ENCODE results near the gene FGFR1OP2. TPM values are rescaled to one million over a fixed set of nuclear protein-coding genes. Genes with fewer than 3 reads are reported as not detected.

The FGFR1OP2 gene
- total RNA-seq, 2 donors from 2014 or later, result 24.6 to 31.5 TPM

DNA sequence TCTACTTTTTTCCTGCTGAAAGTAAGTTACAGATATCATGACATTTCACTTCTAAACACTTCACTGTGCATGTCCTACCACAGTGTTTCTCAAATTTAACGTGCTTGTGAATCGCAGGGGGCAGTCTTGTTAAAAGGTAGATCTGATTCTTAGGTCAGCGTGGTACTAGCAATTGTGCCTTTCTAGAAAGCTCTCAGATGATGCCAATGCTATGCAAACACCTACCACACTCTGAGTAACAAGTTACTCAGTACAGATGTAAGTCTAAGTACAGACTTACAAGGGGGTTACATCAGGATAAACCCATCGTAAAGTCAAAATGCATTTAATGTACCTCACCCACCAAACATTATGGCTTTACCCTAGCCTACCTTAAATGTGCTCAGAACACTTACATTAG, 53.6 kb downstream of the FGFR1OP2 start:
- intact Hi-C loops (cut with DNase I, micrococcal nuclease), result no loop called here
- ATAC-seq (no peak), DNase-seq (no peak)

DNA sequence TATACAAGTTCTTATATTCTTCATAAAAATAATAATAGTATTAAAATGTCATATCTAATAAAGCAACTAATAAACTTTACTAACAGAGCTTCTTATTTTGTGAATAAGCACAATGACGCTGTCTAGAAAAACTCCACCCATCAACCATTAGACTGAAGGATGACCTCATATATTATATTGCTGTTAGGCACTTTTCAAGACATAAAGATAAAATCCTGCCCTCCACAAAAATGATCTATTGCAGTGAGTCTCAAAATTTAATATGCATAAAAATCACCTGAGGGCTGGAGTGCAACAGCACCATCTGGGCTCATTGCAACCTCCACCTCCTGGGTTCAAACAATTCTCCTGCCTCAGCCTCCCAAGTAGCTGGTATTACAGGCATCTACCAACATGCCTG, 55.8 kb downstream of the FGFR1OP2 start:
- no peak for DNase-seq
- ATAC-seq, result no peak
- intact Hi-C loops (cut with DNase I, micrococcal nuclease), result no loop called here

DNA sequence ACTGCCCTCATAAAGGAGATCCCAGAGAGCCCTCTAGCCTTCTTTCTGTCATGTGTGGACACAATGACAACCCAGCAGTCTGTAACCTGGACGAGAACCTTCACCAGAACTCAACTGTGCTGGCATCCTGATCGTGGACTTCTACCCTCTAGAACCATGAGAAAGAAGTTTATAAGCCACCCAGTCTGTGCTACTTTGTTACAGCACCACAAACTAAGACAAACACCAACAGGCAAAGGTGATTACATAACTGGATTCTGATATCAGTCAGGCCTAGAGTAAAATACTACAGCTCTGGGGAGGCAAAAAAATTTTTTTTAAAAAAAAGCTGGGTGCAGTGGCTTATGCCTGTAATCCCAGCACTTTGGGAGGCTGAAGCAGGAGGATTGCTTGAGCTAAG, 57.4 kb downstream of the FGFR1OP2 start:
- ATAC-seq, result no peak

DNA sequence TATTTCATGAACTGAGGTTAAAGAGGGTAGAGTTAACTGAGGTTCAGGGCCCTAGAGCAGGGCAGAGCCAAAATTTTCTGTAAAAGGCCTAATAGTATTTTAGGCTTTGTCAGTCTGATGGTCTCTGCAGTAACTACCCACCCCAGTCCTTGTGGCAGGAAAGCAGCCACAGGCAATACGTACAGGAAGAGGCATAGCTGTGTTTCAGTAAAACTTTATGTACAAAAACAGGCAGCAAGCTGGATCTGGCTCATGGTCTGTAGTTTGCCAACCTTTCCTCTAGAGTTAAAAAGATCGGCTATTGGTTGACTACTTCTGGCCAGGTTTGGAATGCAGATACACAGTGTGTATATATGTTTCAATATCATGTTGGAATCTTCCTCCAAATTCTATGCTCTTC, 58.7 kb downstream of the FGFR1OP2 start:
- DNase-seq (no peak), ATAC-seq (no peak)
- intact Hi-C loops (cut with DNase I, micrococcal nuclease), result no loop called here

More for the DNA sequence above, 57.4 kb downstream of the FGFR1OP2 start:
- no peak for DNase-seq
- intact Hi-C loops (cut with DNase I, micrococcal nuclease), result no loop called here

DNA sequence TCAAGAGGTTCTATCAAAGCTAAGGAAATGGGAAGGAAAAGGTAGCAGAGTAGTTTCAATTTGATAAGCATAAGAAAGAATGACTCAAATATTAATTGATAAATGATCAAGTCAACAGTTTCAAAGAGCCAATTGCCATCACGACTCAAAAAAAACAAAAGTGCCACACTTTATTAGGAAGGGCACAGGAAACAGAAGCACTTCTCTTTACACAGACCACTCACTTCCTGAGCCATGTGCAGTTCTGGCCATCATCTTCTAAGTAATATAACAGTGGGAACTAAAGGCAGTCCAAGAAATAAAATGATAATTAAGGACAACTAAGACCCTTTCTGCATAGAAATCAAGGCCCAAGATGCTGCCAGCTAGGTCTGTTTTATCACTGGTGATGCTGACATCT, 62.7 kb downstream of the FGFR1OP2 start:
- no peak for ATAC-seq
- DNase-seq, result no peak
- intact Hi-C loops (cut with DNase I, micrococcal nuclease), result no loop called here

DNA sequence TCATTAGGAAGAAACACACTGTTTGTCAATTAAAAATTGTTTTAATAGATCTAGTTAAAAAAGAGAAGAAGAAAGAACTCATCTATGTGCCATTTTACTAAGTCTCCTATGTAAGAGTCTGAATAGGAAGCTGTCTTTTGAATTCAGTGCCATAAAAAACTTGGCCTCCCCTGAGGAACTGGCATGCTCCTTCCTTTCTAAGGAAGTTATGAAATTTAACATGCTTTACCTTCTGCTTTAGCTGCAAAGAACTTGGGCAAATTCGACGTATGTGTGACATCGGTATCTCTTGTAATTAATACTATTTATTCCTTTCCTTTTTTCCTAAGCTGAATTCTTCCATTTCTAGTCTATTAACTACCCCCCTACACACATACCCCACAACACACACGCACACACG, 63.4 kb downstream of the FGFR1OP2 start:
- ATAC-seq (no peak), DNase-seq (no peak)
- intact Hi-C loops (cut with DNase I, micrococcal nuclease), result no loop called here

DNA sequence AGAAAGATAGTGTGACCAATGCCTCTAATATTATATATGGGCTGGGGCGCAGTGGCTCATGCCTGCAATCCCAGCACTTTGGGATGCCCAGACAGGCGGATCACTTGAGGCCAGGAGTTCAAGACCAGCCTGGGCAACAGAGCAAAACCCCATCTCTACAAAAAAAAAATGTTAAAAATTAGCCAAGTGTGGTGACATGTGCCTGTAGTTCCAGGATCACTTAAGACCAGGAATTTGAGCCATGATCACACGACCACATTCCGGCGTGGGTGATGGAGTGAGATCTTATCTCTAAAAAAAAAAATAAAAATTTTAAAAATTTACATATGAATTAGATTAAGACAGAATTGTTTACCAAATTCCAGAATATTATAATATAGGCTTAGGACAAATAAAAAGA, 63.9 kb downstream of the FGFR1OP2 start:
- intact Hi-C loops (cut with DNase I, micrococcal nuclease), result no loop called here
- ATAC-seq (no peak), DNase-seq (no peak)

DNA sequence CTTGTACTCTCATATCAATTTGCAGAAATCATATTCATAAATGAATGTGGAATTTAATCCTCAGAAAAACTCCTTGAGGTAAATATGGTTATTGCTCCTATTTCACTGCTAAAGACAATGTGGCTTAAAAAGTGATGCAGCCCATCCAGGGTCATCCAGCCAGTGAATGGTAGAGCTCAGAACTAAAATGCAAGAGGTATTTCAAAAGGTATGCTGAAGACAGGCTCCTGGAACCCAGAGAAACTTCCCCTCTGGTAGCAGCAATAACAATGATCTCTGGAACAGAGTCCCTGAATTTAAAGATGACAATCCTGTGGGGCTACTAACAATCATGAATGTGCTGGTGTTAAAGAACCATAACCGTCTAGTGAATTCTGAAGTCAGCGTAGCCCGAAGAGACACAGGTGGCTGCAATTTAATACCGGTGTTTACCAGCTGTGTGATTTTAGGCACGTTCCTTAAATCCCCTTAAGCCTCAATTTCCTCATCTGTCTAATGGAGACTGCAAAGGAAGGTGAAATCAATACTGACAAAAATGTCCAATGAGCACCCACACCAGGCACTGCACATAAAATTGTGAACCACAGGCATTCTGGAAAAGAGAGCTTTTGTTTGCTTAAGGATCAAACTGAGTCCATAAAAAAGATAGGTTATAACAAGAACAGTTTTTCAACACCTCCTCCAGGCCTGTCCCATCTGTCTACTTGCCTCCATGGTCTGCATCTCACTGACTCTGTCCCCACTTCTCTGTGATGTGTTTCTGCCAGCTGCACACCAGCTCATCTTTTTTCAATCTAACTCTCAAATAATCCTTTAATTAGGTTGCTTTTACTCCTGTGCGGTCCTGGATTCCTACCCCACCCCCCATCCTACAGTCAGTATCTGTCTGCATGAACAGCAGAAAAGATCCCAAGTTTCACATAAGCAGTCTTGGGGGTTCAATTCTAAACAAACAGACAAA, 65.4 kb downstream of the FGFR1OP2 start:
- ATAC-seq (no peak), DNase-seq (no peak)
- intact Hi-C loops (cut with DNase I, micrococcal nuclease), result no loop called here

DNA sequence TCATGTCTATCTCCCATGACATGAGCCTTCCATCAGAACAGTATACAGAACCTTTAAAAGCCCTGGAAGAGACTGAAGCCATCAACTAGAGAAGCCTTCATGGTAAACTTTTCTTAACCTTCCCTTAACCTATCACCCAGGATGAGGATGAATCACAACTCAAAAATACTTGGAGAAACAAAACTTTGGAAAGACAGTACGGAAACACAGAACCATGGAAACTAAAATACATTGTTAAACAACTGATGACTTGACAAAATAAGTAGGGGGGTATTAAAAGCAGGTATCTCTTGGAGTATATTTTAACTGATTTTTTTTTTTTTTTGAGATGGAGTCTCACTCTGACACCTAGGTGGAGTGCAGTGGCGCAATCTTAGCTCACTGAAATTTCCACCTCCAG, 67.2 kb downstream of the FGFR1OP2 start:
- DNase-seq, result no peak
- ATAC-seq, result no peak
- intact Hi-C loops (cut with DNase I, micrococcal nuclease), result no loop called here

DNA sequence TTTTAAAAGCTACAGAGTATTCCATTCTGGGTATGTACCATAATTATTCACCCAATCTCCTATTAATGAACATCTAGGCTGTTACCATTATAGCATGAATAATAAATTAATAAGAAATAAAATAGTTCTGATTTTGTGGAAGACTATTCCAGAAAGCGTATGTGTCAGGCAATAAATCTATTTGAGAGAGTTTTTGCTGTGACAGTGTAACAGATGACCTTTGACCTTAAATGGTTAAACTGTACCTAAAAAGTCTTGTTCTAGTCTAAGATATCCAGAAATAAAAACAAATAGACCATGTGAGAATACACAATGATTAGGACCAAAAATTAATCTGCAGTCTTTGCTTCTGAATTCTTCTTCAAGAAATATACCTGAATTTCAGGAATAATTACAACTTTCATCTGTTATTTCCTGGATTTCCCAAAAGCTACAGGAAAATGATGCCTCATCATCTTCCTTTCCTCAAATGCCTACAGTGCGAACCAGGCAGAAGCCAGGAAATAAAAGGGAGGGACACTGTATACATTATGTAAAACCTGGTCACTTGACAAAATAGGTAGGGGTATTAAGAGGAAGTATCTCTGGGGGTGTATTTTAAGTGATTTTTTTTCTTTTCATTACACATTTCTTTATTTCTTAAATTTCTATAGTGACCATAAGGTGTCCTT, 68.7 kb downstream of the FGFR1OP2 start:
- ATAC-seq (peak; percentile 42), DNase-seq (no peak)
- intact Hi-C loops (cut with DNase I, micrococcal nuclease), result no loop called here

DNA sequence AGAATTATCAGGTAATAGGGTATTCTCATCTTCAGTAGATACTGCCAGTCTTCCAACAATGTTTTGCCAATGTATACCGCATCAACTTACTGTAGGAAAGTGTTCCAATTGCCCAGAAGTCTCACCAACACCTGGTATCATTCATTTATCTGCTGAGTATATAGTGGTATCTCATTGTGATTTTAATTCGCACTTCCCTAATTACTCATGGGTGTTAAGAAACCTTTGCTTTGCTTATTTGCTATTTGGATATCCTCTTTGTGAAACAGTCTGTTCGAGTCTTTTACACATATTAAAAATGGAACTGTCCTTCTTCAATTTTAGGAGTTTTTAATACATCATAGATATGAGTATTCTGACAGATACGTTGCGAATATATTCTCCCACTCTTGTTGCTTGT, 69.8 kb downstream of the FGFR1OP2 start:
- intact Hi-C loops (cut with DNase I, micrococcal nuclease), result no loop called here

DNA sequence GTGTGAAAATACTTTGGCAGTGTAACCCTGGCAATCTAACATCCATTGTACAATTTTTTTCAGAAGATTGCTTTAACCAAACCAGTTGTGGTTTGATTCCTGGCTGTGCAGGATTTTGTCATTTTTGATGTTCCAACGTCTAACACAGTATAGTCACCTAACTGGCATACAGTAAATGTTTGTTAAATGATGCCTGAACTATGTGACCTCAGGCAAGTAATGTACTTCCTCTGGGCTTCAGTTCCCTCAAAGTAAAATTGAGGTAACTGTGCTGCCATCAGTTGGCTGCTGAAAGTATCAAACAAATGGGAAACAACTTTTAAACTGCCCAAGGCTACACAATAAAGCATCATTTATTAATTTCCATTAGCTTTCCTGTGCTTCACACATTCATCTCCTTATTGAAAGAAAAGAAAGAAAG, 71.6 kb downstream of the FGFR1OP2 start:
- DNase-seq (no peak), ATAC-seq (no peak)
- intact Hi-C loops (cut with DNase I, micrococcal nuclease), result loop anchor here in 1 of 2 donors (5.0 to 10.0 kb wide), 2 partner anchors 73 to 295 kb away; partner anchors contain the start of genes FGFR1OP2 and INTS13

More for the DNA sequence above, 69.8 kb downstream of the FGFR1OP2 start:
- ATAC-seq, result no peak
- DNase-seq, result no peak

DNA sequence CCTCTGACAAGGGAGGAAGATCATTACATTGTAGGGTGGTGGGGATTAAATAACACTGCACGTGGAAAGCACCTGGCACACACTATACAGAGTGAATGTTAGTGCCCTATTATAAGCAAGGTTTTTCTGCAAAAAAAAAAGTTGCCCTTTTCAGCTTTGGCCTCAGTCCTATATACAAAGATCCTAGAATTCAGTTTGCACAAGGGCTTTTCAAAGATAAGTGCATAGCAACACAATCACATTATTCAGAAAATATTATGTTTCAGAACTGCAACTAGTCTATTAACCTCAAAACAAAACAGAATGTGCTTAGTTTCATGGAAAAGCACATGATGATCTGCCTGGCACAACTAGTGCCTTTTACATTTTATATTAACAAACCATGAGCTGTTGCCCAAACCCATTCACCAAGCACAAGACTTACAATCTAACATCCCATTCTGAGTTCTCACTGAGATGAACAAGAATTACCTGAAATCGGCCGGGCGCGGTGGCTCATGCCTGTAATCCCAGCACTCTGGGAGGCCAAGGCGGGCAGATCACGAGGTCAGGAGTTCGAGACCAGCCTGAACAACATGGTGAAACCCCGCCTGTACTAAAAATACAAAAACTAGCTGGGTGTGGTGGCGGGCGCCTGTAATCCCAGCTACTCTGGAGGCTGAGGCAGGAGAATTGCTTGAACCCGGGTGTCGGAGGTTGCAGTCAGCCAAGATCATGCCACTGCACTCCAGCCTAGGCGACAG, 74.1 kb downstream of the FGFR1OP2 start:
- intact Hi-C loops (cut with DNase I, micrococcal nuclease), result loop anchor here in 1 of 2 donors (5.0 to 10.0 kb wide), 2 partner anchors 75 to 292 kb away; partner anchors contain the start of genes FGFR1OP2 and INTS13
- DNase-seq, result no peak
- no peak for ATAC-seq

DNA sequence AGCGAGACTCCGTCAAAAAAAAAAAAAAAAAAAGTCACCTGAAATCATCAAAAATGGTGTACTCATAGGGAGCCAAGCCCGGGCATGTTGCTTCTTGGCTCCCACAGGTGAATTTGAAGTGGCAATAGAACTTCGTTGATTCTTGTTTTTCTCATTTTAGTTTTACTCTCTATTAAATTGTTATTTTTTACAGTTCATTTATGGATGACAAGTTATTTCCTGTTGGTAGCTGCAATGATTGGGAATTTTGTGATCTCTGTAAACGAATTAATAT, 74.6 kb downstream of the FGFR1OP2 start:
- no peak for ATAC-seq
- intact Hi-C loops (cut with DNase I, micrococcal nuclease), result loop anchor here in 1 of 2 donors (5.0 to 10.0 kb wide), 2 partner anchors 76 to 292 kb away; partner anchors contain the start of genes FGFR1OP2 and INTS13
- DNase-seq, result no peak

DNA sequence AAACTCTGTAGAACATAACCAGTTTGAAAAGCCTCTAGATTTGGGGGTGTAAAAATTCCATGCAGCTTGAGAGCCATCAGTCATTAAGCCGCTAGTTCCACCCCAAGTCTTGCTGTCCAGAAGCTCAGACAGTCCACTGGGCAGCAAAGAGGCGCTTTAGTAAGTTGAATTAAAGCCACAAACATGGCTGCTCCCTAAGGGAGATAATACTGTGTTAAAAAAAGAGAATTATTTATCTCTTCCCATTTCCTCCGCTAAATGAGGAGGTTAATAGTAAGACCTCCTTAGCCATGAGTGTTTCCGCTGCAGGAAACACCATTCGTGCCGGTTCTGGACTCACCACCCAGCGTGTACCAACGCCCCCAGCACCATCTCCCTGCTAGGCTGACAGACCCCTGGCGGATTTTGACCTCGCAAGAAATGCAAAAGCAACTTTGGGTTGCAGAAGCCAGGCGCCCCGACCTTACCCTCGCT, 75.4 kb downstream of the FGFR1OP2 start:
- DNase-seq (no peak), ATAC-seq (peak; percentile 26)
- intact Hi-C loops (cut with DNase I, micrococcal nuclease), result loop anchor here in 1 of 2 donors (5.0 to 10.0 kb wide), 2 partner anchors 76 to 291 kb away; partner anchors contain the start of genes FGFR1OP2 and INTS13

DNA sequence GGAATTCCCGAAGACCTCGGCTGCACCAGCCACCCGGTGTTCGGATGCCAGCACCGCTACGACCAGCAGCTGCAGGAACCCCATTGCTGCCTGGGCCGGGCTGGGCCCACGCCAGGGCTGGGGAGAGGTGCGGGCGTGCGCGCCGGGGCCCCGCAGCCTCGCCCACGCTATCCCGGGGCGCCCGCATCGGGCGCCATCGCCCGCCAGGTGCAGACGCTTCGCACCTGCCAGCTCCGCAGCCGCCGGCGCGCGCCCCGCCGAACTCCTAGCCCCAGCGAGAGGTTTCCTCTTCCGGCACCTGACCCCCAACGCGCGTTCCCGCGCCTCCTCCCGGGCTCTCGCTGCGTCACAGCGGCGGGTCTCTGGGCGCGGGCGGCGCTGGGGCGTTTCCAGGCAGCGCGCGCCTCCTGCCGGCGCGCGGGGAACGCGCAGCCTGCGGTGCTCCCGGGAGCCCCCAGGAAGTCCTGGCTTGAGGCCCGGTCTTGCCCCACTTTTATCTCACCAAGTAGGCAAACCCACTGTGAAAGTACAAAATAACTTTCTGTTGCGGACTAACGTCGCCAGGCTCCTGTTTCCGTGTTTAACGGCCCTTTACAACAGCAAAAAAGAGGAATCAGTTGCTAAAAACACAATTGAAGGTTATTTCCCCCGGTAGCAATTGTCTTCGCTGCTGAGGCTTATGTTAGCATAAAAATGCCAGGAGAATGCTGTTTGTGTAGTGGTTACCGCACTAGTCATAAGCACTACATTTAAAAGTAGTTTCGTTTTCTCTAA, 76.0 kb downstream of the FGFR1OP2 start, which contains the start of gene TM7SF3:
Gene TM7SF3, minus strand, starts transcription at position 300 of the 774 bp plus-strand sequence. Its CDS starts 216 bp downstream, at position 84.
- ATAC-seq, result peak; percentile 96

DNA sequence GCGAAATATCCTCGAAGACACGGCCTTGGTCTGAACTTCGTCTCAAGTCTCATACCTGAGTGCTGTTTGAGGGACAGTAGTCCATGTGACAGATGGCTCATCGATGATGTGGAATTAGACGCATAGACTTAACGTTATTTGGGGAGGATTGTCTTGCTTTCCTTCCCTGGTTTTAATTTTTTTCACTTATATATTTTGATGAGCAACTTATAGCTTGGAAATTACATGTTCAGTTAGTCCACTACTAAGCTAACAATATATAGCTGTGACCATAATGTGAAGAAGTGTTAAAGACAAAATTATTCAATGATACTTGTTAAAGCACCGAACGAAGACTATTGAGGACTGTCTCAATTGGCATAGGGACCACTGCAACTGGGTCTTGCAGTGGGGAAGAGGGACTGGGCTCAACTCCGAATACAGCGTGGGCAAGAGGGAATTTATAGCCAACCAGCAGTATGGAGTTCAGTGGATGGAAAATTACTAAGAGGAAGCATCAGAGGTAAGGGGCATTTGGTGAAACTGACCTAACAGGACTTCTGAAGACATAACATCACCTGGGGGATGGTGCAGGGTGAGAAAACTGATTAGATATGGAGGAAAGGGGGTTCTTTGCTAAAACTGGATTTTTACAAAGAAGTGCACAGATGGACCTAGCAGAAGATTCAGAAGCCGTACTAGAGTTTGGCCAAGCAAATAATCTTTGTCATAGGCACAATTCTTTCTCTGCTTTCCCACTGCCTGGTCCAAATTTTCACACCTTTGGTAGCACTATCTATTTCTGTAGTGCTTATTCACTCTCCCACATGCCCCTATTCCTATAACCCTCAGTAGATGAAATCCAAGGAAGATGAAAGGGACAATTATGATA, 76.8 kb downstream of the FGFR1OP2 start:
- DNase-seq, result peak in 1 of 2 donors; percentile 20
- intact Hi-C loops (cut with DNase I, micrococcal nuclease), result loop anchor here in 1 of 2 donors (5.0 to 10.0 kb wide), 2 partner anchors 78 to 290 kb away; partner anchors contain the start of genes FGFR1OP2 and INTS13
- ATAC-seq, result peak; percentile 52

More for the DNA sequence above, 76.0 kb downstream of the FGFR1OP2 start, which contains the start of gene TM7SF3:
- DNase-seq, result peak; percentile 95 to 98
- intact Hi-C loops (cut with DNase I, micrococcal nuclease), result loop anchor here in 1 of 2 donors (5.0 to 10.0 kb wide), 2 partner anchors 77 to 291 kb away; partner anchors contain the start of genes FGFR1OP2 and INTS13
